ENCODE results near the gene SEC61B.

Gene SEC61B

DNA sequence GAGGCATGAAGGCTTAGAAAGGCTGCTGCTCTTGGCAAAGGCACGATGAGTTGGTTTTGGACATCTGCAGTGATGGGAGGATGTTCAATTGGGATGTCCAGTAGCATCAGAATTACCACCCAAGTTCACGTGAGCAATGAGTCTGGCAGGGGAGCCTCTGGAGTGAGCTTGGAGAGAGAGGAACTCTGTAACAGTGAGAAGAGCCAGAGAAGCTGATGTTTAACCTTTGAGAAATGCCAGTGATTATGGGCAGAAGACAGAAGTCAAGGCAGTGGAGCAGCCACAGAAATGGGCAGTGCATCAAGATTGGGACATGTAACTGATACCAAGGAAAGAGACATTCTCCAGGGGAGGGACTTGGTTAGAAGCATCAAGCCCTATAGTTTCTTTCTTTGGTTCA, 39.8 kb downstream of the SEC61B start:
- no peak for DNase-seq (ENCODE audit: insufficient read length, low spot score)
- no peak for FAIRE-seq
- TF ChIP-seq POLR2A (IDR thresholded peaks at IDR 0.05; ENCODE audit: low read depth, low read length) = no peak

GRCh38 chr9:99262949-99263418, 40.9 kb downstream of the SEC61B start:
- no peak for TF ChIP-seq POLR2A (IDR thresholded peaks at IDR 0.05; ENCODE audit: low read depth, low read length)
- DNase-seq (ENCODE audit: insufficient read length, low spot score) (no peak), FAIRE-seq (no peak)

DNA sequence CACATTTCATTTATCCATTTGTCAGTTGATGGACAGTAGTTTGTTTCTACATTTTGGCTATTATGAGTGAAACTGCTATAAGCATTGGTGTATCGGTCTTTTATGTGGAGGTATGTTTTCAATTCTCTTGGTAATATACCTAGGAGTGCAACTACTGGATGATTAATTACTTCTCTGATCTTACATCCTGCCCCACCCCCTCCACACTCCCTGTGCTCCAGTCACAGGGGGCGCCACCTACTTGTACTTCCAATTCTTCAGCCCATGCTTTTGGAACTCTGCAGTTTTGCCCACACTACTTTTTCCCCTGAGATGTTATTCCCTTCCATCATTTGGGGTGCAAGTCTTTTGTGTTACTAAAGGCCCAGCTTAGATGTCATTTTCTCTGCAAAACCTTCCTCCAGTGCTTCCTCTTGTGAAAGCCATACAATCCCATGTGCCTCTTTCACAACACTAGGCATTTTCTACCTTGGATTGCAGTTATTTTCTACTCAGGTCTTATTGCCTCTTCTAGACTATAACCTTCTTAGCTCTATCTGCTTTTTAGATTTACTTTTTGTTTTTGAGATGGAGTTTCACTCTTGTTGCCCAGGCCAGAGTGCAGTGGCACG, 42.1 kb downstream of the SEC61B start:
- FAIRE-seq (no peak), DNase-seq (ENCODE audit: insufficient read length, low spot score) (no peak)
- TF ChIP-seq POLR2A (IDR thresholded peaks at IDR 0.05; ENCODE audit: low read depth, low read length) = no peak

DNA sequence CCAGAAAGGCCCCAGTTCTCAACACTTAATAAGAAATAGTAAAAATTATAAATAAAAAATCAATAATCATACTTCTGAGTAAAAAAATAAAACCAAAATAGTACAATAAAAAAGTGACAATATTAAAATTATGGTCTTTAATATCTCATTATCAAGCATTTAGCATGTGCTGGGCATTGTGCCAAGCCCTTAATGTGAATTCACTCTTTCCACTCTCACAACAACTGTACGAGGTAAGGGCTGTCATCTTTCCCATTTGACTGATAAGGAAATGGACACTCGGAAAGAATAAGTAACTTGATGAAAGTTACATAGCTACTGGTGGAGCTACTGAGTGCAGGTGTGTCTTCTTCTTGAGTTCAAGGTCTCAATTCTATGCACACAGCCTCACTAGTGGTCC, 43.6 kb downstream of the SEC61B start:
- no peak for TF ChIP-seq POLR2A (IDR thresholded peaks at IDR 0.05; ENCODE audit: low read depth, low read length)
- FAIRE-seq (no peak), DNase-seq (ENCODE audit: insufficient read length, low spot score) (no peak)

DNA sequence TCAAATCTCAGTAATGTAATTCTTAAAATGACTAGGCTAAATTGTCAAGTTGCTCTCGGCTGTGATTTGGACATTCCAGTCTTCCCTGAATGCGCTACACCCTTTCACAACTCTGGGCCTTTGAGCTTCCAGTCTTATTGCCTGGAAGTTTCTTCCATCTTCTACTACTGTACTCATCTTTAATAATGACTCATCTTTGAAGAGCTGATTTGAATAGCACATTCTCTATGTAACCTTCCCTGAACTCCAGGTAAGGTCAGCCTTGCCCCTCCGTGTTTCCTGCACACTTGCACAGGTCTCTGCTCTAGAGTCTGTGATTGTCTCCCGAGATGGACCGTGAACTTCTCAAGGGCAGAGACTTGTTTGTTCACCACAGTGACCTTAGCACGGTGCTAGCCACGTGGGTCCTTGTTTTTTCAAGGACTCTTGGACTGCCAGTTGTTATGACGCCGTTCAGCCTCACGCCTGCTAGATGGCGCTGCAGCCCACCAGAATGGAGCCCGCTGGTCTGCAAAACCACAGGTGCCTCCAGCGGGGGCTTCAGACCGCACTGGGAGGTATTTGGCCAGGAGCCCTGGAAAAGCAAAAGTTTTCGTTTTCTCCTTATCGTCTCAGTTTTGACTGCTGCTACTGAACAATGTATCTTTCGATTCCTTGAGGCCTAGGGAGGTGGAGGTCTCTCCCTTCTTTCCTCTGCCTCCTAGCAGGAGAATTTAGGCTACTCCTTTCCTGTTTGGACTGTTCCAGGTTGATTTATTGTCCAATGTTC, 44.4 kb downstream of the SEC61B start:
- DNase-seq (ENCODE audit: insufficient read length, low spot score) (peak; percentile 49), FAIRE-seq (no peak)

DNA sequence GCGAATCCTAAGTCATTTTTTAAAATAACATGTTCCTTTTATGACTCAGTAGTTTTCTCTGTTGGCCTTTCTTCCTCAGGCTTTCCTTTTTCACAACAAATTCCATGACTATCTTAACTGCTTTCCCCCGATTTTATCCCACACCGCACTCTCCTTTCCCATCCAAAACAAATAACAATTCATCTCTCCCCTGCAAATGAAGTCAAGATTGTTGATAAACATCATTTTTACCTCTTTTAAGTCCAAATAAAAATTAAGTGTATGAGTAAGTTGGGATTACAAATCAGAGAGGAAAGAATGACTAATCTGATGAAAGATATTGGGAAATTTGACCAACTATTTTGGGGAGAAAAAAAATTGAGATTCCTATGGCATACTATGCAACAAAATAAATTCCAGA, 47.3 kb downstream of the SEC61B start:
- DNase-seq (ENCODE audit: insufficient read length, low spot score) (no peak), FAIRE-seq (no peak)
- no peak for TF ChIP-seq POLR2A (IDR thresholded peaks at IDR 0.05; ENCODE audit: low read depth, low read length)

More for the DNA sequence above, 44.4 kb downstream of the SEC61B start:
- TF ChIP-seq POLR2A (IDR thresholded peaks at IDR 0.05; ENCODE audit: low read depth, low read length) = no peak

DNA sequence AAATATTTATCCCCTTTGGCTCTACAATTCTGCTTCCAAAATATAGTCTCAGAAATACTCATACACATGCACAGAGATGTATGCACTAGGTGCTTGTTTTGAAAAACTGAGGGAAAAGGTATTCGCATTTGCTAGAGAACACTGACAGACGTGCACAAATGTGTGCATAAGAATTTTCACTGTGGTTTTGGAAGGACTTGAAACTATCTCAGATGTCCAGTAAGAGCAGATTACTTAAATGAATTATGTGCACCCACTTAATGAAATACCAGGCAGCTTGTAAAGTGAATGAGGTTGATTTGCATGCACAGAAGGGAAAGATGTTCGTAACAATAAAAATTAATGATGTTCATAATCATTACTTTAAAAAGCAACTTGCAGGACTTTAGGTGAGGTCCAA, 48.4 kb downstream of the SEC61B start:
- FAIRE-seq (no peak), DNase-seq (ENCODE audit: insufficient read length, low spot score) (no peak)
- TF ChIP-seq POLR2A (IDR thresholded peaks at IDR 0.05; ENCODE audit: low read depth, low read length) = no peak

DNA sequence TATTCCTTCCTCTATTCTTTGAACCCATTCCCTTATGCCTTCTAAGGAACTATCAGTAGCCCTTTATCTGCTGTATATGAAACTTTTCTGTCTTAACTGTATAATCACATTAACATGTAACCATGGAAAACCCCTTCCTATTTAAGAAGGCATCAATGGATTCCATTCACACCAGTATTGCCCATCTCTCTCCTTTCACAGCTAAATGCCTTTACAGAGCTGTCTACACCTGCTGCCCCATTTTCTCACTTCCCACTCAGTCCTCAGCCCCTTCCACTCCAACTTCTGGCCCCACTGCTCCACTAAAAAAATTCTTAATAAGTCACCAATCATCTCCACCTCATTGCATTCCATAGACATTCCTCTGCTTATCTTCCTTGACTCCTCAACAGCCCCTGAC, 50.8 kb downstream of the SEC61B start:
- TF ChIP-seq POLR2A (IDR thresholded peaks at IDR 0.05; ENCODE audit: low read depth, low read length) = no peak
- DNase-seq (ENCODE audit: insufficient read length, low spot score) (no peak), FAIRE-seq (no peak)

DNA sequence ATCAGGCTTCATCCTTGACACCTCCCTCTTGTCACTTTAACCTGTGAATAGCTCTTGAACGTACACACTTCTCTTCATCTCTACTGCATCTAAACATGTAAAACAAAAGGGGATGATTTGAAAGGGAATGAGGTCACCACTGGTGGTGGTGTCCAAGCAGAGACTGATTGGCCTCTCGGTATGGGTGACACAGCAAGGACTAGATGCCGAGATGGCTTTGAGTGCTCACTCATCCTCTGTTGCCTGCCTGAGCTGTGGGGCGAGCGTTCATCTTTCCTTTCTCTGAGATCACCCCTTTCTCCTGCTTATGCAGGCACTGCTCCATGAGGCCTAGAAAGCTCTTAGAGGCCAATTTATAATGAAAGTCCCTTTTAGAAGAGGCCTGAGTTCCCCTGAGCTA, 51.9 kb downstream of the SEC61B start:
- DNase-seq (ENCODE audit: insufficient read length, low spot score) (no peak), FAIRE-seq (no peak)
- TF ChIP-seq POLR2A (IDR thresholded peaks at IDR 0.05; ENCODE audit: low read depth, low read length) = no peak

GRCh38 chr9:99274495-99274894, 52.4 kb downstream of the SEC61B start:
- no peak for TF ChIP-seq POLR2A (IDR thresholded peaks at IDR 0.05; ENCODE audit: low read depth, low read length)
- DNase-seq (ENCODE audit: insufficient read length, low spot score) (no peak), FAIRE-seq (no peak)

Data from H54 (cell line).